ENCODE measurements around the gene MSLN. TPM values are rescaled to one million over a fixed set of nuclear protein-coding genes. Genes with fewer than 3 reads are reported as not detected.

Gene MSLN
- polyA plus RNA-seq, 1 donor (not counting 4 experiments of a cell fraction or from before 2014, with no cell fraction given), result 8.5 TPM

DNA sequence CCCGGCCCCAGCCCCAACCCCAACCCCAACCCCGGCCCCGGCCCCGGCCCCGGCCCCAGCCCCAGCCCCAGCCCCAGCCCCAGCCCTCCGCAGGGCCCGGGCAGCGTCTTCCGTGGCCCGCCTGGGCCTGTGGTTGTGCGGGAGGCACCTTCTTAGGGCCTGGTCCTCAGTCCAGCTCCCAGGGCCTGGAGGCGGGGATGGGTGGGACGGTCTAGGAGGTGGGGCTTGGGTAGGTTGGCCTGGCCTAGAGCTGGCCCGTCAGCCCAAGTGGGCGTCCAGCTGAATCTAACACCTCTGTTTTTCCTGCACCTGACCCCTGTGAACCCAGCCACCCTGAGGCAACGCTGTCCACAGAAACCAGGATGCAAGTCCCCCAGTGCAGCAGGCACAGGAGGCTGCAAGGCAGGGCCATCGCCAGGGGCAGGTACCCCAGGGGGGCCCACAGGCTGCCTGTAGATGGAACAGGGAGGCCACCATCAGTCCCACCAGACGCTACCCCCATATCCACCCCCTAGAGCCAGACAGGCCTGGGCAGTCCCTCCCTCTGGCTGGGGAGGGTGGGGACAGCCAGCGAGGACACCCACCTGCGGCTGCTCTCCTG is 8.8 kb downstream of the MSLN start:
- no peak overlapping the region for H2AFZ ChIP-seq (ENCODE audit: control insufficient read depth, low read length)
- H3K27me3 ChIP-seq (ENCODE audit: control insufficient read depth, extremely low read depth, insufficient read depth, low read length), result peaks cover 3% of the 10 kb centered on the region
- TF ChIP-seq, protein P1, sequence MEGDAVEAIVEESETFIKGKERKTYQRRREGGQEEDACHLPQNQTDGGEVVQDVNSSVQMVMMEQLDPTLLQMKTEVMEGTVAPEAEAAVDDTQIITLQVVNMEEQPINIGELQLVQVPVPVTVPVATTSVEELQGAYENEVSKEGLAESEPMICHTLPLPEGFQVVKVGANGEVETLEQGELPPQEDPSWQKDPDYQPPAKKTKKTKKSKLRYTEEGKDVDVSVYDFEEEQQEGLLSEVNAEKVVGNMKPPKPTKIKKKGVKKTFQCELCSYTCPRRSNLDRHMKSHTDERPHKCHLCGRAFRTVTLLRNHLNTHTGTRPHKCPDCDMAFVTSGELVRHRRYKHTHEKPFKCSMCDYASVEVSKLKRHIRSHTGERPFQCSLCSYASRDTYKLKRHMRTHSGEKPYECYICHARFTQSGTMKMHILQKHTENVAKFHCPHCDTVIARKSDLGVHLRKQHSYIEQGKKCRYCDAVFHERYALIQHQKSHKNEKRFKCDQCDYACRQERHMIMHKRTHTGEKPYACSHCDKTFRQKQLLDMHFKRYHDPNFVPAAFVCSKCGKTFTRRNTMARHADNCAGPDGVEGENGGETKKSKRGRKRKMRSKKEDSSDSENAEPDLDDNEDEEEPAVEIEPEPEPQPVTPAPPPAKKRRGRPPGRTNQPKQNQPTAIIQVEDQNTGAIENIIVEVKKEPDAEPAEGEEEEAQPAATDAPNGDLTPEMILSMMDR (optimal IDR thresholded peaks at IDR 0.05 in 1 of 3, IDR thresholded peaks at IDR 0.05 in 1 of 3, conservative IDR thresholded peaks at IDR 0.05 in 1 of 3; ENCODE audit: extremely low read depth in 1 of 3, insufficient read depth in 2 of 3, low read length in 3 of 3), result no peak
- no peak for TF ChIP-seq EZH2 (IDR thresholded peaks at IDR 0.05; ENCODE audit: low read length)
- dilution Hi-C loops (cut with MboI; ENCODE audit: extremely low pct_ligation_motif_present, low sequenced_read_pairs), result no loop called here
- FAIRE-seq, result no peak
- no peaks in the 10 kb centered on the region for H3K79me2 ChIP-seq (ENCODE audit: control insufficient read depth, insufficient read depth, low read length)
- no peak overlapping the region for H3K4me2 ChIP-seq (ENCODE audit: control insufficient read depth, extremely low read depth, insufficient read depth, low read depth, low read length)
- no peaks in the 10 kb centered on the region for H4K20me1 ChIP-seq (ENCODE audit: control insufficient read depth, extremely low read depth, insufficient read depth, low read length)
- no peaks in the 10 kb centered on the region for H3K9me1 ChIP-seq (ENCODE audit: control insufficient read depth, extremely low read depth, insufficient read depth, low read length)
- H3K9ac ChIP-seq (ENCODE audit: control insufficient read depth, extremely low read depth, insufficient read depth, low read length), result no peak overlapping the region
- DNase-seq (ENCODE audit: low read depth, low spot score), result no peak
- H3K4me3 ChIP-seq (ENCODE audit: control insufficient read depth in 2 of 3, extremely low read depth in 1 of 3, insufficient read depth in 2 of 3, low read depth in 1 of 3, low read length in 3 of 3), result no peak overlapping the region
- H3K27ac ChIP-seq (ENCODE audit: control insufficient read depth, insufficient read depth, low read length), result no peak overlapping the region
- no peaks in the 10 kb centered on the region for H3K36me3 ChIP-seq (ENCODE audit: control insufficient read depth in 2 of 2, extremely low read depth in 1 of 2, insufficient read depth in 2 of 2, low read length in 2 of 2)
- H3K4me1 ChIP-seq (ENCODE audit: control insufficient read depth, extremely low read depth, insufficient read depth, low read length), result no peaks in the 10 kb centered on the region
- H3K9me3 ChIP-seq (ENCODE audit: control insufficient read depth, low read depth, low read length), result no peaks in the 10 kb centered on the region

DNA sequence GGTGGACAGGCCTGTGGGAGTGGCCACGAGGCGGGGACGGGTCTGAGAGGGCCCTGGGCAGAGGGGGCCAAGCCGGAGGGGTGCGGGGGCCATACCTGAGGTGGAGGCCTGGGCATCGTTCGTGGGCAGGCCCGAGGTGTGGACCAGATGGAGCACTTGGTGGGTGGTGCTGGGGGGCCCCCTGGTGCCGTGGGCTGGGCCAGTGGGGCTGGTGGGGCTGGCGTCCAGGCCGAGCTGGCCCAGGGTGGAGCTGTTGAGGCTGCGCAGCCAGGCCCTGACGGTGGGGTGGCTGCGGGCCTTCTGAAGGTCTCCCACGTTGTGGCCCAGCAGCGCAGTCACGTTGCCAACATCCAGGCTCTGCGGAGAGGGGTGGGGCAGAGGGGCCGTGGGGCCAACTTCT is 9.4 kb downstream of the MSLN start:
- Histone ChIP-seq H3K27me3 (ENCODE audit: control insufficient read depth, extremely low read depth, insufficient read depth, low read length) (peaks cover 3% of the 10 kb centered on the region), H3K9me1 (ENCODE audit: control insufficient read depth, extremely low read depth, insufficient read depth, low read length) (no peaks in the 10 kb centered on the region), H3K9me3 (ENCODE audit: control insufficient read depth, low read depth, low read length) (no peaks in the 10 kb centered on the region), H3K27ac (ENCODE audit: control insufficient read depth, insufficient read depth, low read length) (no peak overlapping the region), H3K4me3 (ENCODE audit: control insufficient read depth in 2 of 3, extremely low read depth in 1 of 3, insufficient read depth in 2 of 3, low read depth in 1 of 3, low read length in 3 of 3) (no peak overlapping the region), H3K9ac (ENCODE audit: control insufficient read depth, extremely low read depth, insufficient read depth, low read length) (no peak overlapping the region), H3K36me3 (ENCODE audit: control insufficient read depth in 2 of 2, extremely low read depth in 1 of 2, insufficient read depth in 2 of 2, low read length in 2 of 2) (no peaks in the 10 kb centered on the region), H4K20me1 (ENCODE audit: control insufficient read depth, extremely low read depth, insufficient read depth, low read length) (no peaks in the 10 kb centered on the region), H3K79me2 (ENCODE audit: control insufficient read depth, insufficient read depth, low read length) (no peaks in the 10 kb centered on the region), H2AFZ (ENCODE audit: control insufficient read depth, low read length) (no peak overlapping the region), H3K4me1 (ENCODE audit: control insufficient read depth, extremely low read depth, insufficient read depth, low read length) (no peaks in the 10 kb centered on the region), H3K4me2 (ENCODE audit: control insufficient read depth, extremely low read depth, insufficient read depth, low read depth, low read length) (no peak overlapping the region)
- no peak for FAIRE-seq
- no peak for TF ChIP-seq EZH2 (IDR thresholded peaks at IDR 0.05; ENCODE audit: low read length)
- dilution Hi-C loops (cut with MboI; ENCODE audit: extremely low pct_ligation_motif_present, low sequenced_read_pairs), result no loop called here
- no peak for DNase-seq (ENCODE audit: low read depth, low spot score)

DNA sequence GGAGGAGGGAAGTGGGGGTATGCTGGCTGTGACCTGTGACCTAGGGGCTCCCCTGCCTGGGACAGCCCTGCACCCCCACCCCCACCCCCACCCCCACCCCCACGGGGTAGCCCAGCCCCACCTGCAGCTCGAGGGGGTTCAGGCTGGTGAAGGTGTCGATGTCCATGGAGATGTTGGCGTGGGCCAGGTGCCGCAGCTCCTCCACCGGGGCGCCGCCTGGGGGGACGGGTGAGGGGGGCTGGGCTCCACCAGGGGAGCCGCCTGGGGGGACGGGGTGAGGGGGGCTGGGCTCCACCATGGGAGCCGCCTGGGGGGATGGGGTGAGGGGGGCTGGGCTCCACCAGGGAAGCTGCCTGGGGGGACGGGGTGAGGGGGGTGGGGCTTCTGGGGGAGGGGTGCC is 9.9 kb downstream of the MSLN start:
- no peak for DNase-seq (ENCODE audit: low read depth, low spot score)
- no peaks in the 10 kb centered on the region for H3K36me3 ChIP-seq (ENCODE audit: control insufficient read depth in 2 of 2, extremely low read depth in 1 of 2, insufficient read depth in 2 of 2, low read length in 2 of 2)
- no peak overlapping the region for H3K9ac ChIP-seq (ENCODE audit: control insufficient read depth, extremely low read depth, insufficient read depth, low read length)
- no peaks in the 10 kb centered on the region for H3K9me3 ChIP-seq (ENCODE audit: control insufficient read depth, low read depth, low read length)
- no peaks in the 10 kb centered on the region for H3K79me2 ChIP-seq (ENCODE audit: control insufficient read depth, insufficient read depth, low read length)
- no peaks in the 10 kb centered on the region for H3K9me1 ChIP-seq (ENCODE audit: control insufficient read depth, extremely low read depth, insufficient read depth, low read length)
- TF ChIP-seq EZH2 (IDR thresholded peaks at IDR 0.05; ENCODE audit: low read length), result no peak
- TF ChIP-seq, protein P1 (optimal IDR thresholded peaks at IDR 0.05 in 1 of 3, IDR thresholded peaks at IDR 0.05 in 1 of 3, conservative IDR thresholded peaks at IDR 0.05 in 1 of 3; ENCODE audit: extremely low read depth in 1 of 3, insufficient read depth in 2 of 3, low read length in 3 of 3), result no peak
- H3K27ac ChIP-seq (ENCODE audit: control insufficient read depth, insufficient read depth, low read length), result no peak overlapping the region
- no peak overlapping the region for H2AFZ ChIP-seq (ENCODE audit: control insufficient read depth, low read length)
- H3K4me3 ChIP-seq (ENCODE audit: control insufficient read depth in 2 of 3, extremely low read depth in 1 of 3, insufficient read depth in 2 of 3, low read depth in 1 of 3, low read length in 3 of 3), result no peak overlapping the region
- peaks cover 3% of the 10 kb centered on the region for H3K27me3 ChIP-seq (ENCODE audit: control insufficient read depth, extremely low read depth, insufficient read depth, low read length)
- no peaks in the 10 kb centered on the region for H4K20me1 ChIP-seq (ENCODE audit: control insufficient read depth, extremely low read depth, insufficient read depth, low read length)
- H3K4me1 ChIP-seq (ENCODE audit: control insufficient read depth, extremely low read depth, insufficient read depth, low read length), result no peaks in the 10 kb centered on the region
- FAIRE-seq, result no peak
- dilution Hi-C loops (cut with MboI; ENCODE audit: extremely low pct_ligation_motif_present, low sequenced_read_pairs), result no loop called here
- H3K4me2 ChIP-seq (ENCODE audit: control insufficient read depth, extremely low read depth, insufficient read depth, low read depth, low read length), result no peak overlapping the region
